NK-92 (cell line): ENCODE results near the gene CPEB3.
"Not testable (repeated sequence)": the region's sequence is repeated elsewhere in the genome, so short reads cannot be mapped to it uniquely, and the experiment has no call there.

Experiments used
- DNase-seq: peaks from one replicate; lab custom pipeline; 2025; ENCODE audit not compliant: unreplicated experiment; lab: John Stamatoyannopoulos, UW

The CPEB3 gene

GRCh38 chr10:92047215-92047614, 243.7 kb downstream of the CPEB3 start:
- no peak for DNase-seq

DNA sequence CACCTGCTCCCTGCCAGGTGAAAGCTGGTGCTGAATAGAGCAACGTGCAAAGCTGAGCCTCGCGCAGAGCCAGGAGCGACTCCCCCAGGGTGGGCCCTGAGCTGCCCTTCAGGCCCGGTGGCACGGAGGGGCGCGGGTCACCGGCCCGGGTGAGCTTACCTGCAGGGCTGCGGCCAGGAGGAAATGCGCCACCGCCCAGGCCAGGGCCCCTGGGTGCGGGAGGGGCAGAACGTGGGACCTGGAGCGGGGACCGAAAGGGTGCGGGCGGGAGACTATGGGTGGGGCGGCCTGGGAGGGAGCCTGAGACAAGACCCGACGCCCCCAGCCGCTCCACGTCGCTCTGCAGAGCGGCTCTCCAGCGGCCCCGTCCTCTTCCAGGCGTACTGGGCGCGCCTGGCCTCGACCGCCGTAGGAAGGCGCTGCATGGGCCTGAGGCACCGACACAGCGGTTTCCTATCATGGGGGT, 245.2 kb downstream of the CPEB3 start:
- DNase-seq = no peak

DNA sequence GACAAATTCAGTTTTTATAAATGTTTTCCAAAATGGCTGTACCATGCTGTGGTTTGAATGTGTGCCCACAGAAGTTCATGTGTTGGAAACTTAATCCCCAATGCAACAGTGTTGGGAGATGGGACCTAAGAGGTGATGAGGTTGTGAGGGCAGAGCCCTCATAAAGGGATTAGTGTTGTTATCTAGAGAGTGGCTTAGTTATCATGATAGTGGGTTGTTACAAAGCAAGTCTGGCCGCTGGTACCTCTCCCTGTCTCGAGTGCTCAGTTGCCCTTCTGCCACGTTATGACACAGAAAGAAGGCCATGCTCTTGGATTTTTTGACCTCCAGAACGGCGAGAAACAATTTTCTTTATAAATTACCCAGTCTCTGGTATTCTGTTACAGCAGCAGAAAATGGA, 248.3 kb downstream of the CPEB3 start:
- DNase-seq = no peak

DNA sequence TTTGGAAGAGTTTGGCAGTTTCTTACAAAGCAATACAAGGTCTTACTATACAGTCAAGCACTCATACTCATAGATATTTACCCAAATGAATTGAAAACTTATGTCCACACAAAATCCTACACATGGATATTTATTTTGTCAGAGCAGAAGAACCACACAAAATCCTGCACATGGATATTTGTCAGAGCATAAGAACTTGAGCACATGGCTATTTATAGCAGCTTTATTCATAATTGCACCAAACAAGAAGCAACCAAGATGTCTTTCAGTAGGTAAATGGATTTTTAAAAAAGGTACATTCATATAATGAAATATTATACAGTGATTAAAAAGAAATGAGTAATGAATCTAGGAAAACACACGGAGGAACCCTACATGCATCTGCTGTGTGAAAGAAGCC, 251.9 kb downstream of the CPEB3 start:
- no peak for DNase-seq

DNA sequence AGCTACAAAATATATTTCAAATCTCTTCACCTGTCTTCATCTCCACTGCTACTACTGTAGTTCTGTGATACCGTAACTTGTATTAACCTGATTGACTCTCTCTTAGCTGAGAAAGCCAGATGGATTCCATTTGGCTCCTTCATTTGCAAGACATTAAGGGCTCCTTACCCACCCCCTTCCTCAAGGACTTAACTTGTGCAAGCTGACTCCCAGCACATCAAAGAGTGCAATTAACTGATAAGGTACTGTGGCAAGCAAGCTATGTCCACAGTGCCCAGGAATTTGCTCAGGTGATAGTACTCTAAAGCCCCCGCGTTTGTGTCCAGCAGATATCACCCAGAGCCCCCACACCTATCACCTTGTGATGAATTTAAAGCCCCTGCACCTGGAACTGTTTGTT, 257.8 kb downstream of the CPEB3 start:
- not testable (repeated sequence) for DNase-seq

DNA sequence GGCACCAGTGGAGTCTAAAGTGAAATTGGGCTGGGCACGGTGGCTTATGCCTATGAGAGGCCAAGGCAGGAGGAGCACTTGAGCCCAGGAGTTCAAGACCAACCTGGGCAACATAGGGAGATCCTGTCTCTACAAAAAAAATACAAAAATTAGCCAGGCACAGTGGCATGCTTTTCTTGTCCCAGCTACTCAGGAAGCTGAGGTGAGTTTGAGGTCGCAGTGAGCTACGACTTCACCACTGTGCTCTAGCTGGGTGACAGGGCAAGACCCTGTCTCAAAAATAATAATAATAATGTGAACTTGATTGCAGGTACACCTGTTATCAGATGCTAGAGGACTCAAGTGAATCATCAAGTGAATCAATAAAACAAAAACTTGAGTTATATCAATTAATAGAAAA, 259.3 kb downstream of the CPEB3 start:
- no peak for DNase-seq

DNA sequence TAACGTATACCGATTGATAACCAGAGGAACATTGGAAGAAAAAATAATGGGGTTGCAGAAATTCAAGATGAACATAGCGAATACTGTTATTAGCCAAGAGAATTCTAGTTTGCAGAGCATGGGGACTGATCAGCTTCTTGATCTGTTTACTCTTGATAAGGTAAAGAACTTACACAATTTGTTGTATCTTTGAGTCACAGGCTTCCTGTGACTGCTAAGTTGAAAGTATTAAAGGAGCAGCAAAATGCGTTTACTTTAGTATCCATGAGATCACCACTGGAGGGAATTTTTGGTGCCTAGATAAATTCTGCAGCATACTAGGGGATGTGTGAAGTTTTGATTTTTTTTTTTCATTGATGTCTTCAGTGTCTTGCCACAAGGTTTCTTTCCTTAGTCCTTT, 263.7 kb downstream of the CPEB3 start:
- no peak for DNase-seq

DNA sequence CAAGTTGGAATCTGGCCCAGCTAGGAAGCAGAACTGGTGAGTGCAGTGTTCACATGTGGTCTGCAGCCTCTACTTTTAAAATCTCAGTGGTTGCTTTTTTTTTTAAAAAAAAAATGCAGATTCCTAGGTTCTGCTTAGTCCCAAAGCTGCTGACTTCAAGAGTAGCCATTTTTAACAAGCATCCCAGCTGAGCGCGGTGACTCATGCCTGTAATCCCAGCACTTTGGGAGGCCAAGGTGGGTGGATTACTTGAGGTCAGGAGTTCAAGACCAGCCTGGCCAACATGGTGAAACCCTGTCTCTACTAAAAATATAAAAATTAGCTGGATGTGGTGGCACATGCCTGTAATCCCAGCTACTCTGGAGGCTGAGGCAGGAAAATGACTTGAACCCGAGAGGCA, 265.5 kb downstream of the CPEB3 start:
- not testable (repeated sequence) for DNase-seq

DNA sequence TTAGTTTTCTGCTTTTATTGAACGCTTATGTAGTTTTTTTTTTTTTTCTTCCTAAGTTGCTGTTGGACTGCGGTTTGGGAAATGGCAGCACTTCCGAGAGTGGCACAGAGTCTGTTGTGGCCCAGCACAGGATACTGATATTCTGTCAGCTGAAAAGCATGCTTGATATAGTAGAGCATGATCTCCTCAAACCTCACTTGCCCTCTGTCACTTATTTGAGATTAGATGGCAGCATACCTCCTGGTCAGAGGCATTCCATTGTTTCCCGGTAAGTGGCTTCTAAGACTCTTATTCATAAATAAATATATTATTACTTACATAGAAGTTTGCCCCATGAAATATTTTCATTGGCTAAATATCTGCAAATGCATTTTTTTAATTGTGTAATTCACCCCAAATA, 266.2 kb downstream of the CPEB3 start:
- no peak for DNase-seq

- DNase-seq = no peak
Observed at GRCh38 chr10:92014620-92015019, 276.3 kb downstream of the CPEB3 start.

DNA sequence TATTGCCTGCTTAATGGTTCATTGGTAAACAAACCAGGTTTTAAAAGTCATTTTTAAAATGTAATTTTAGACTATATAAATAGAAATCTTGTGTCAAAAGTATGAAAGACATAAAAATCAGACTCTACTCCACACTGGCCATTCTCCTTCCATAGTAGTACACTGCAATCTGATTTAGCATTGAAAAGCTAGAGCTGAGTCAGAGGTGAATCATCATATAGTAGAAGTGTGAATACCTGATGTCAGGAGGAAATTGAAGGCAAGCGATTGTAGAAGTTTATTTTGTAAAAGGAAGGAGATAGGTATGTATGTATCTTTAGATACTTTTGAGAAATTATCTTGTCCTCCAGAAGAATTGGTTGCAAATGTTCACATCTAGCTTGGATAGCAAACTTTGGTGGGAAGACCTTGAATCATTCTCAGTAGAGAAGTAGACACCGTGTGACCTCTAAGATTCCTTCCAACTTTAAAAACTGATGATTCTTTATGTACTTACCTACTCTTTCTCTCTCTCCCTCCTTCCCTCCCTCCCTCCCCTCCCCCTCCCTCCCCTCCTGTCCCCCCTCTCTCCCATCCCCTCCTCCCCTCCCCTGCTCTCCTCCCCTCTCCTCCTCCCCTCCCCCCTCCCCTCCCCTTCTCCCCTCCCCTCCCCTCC, 279.2 kb downstream of the CPEB3 start:
- DNase-seq = no peak

GRCh38 chr10:92010047-92010735, 280.7 kb downstream of the CPEB3 start:
- DNase-seq = no peak

DNA sequence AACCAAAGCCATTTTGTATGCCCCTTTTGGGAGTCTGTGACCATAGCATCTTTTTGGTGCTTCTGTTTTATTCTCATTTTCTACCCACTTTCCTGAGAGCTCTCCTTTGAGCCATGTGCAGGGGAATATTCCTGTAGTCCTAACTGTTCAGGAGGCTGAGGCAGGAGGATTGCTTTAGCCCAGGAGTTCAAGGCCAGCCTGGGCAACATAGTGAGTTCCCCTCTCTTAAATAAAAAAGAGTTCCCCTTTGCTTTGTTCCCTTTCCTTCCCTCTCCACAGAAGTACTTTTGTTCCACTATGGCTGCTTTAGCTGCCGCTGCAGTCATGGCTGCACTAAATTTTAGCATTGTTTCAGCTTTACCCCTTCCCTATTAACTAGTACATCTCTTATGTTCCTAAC, 281.4 kb downstream of the CPEB3 start:
- no peak for DNase-seq

DNA sequence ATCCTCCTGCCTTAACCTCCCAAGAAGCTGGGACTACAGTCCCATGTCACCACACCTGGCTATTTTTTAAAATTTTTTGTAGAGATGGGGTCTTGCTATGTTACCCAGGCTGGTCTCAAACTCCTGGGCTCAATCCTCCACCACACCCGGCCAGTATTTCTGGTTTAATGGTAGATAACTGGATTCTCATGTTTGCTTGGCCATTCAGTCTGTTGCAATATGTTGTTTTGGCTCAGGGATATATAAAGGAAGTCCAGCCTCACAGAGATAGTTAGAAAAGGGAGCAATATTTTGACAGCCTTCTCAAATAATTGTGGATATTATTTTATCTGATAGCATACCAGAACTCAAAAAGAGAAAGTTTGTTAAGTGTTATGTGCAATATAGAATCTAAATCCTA, 284.9 kb downstream of the CPEB3 start:
- DNase-seq = no peak

- no peak for DNase-seq
Observed at GRCh38 chr10:92003258-92003657, 287.6 kb downstream of the CPEB3 start.

- DNase-seq = no peak
Observed at GRCh38 chr10:92001995-92002394, 288.9 kb downstream of the CPEB3 start.

GRCh38 chr10:92001581-92001980, 289.3 kb downstream of the CPEB3 start:
- no peak for DNase-seq
